Gastroesophageal sphincter (tissue), 4 donors: ENCODE results near the gene SAC3D1. TPM values are rescaled to one million over a fixed set of nuclear protein-coding genes. Genes with fewer than 3 reads are reported as not detected.
"Not testable (repeated sequence)": the region's sequence is repeated elsewhere in the genome, so short reads cannot be mapped to it uniquely, and the experiment has no call there.

Source experiments
- ATAC-seq: fragments of 150-250 bp; one replicate; pipeline ENCODE4 v1.9.1; 2016; ENCODE audit warnings: mild to moderate bottlenecking, moderate library complexity
- H3K27ac ChIP-seq, 4 donors: fragments of 200-600 bp; sonication (generic) in 3 of 4; 1 replicate in 3 of 4; 2 replicates in 1 of 4; pipeline ENCODE4 v1.5.1; 2016 to 2019
- H3K27me3 ChIP-seq: fragments of 200-600 bp; sonication (generic); one replicate; pipeline ENCODE4 v1.5.1; 2019
- H3K36me3 ChIP-seq, 2 donors: fragments of 200-600 bp; sonication (generic); one replicate each; pipeline ENCODE4 v1.5.1; 2019; ENCODE audit warnings: control low read depth in 1 of 2
- H3K4me1 ChIP-seq, 3 donors: fragments of 200-600 bp; sonication (generic); 1 replicate in 2 of 3; 2 replicates in 1 of 3; pipeline ENCODE4 v1.5.1; 2016 to 2019; ENCODE audit warnings: control low read depth in 2 of 3
- H3K4me3 ChIP-seq, 2 donors: fragments of 200-600 bp; sonication (generic); one replicate each; pipeline ENCODE4 v1.5.1; 2019; ENCODE audit warnings: mild to moderate bottlenecking in 1 of 2, moderate library complexity in 1 of 2
- H3K9me3 ChIP-seq, 3 donors: fragments of 200-600 bp; sonication (generic); one replicate each; pipeline ENCODE4 v1.5.1; 2017 to 2019; ENCODE audit warnings: control low read depth in 2 of 3
- CTCF ChIP-seq, 4 experiments: fragments of 200-600 bp in 2 of 4; fragments of 450-650 bp in 2 of 4; sonication (generic) in 1 of 4; IDR thresholded peaks; one replicate each; pipeline ENCODE4 v1.5.1; 2017 to 2019; ENCODE audit warnings: antibody characterized with exemption in 4 of 4, mild to moderate bottlenecking in 2 of 4, moderate library complexity in 2 of 4
- EP300 ChIP-seq: sonication (generic); formaldehyde crosslinking; IDR thresholded peaks from one replicate; pipeline ENCODE4 v1.6.1; 2017; ENCODE audit warnings: antibody characterized with exemption, mild to moderate bottlenecking
- POLR2A ChIP-seq, 2 donors: fragments of 450-650 bp; IDR thresholded peaks; one replicate each; pipeline ENCODE4 v1.6.1; 2017; ENCODE audit warnings: antibody characterized with exemption in 2 of 2, mild to moderate bottlenecking in 2 of 2, moderate library complexity in 1 of 2
- POLR2AphosphoS5 ChIP-seq: sonication (generic); formaldehyde crosslinking; IDR thresholded peaks from one replicate; pipeline ENCODE4 v1.6.1; 2017; ENCODE audit warnings: antibody characterized with exemption
- WGBS, 2 donors: methylation state at CpG; one replicate each; pipeline ENCODE4 v1.1.5; 2018; ENCODE audit warnings: low coverage in 1 of 2; 5-methylcytosine and 5-hydroxymethylcytosine counted together
- total RNA-seq, 4 donors: library from RNA; depleted of rRNA; stranded (reverse); fragments of >200 nt; gene quantifications; one replicate each; pipeline ENCODE4 v1.1.0, GENCODE V29; 2016

SAC3D1 gene
- total RNA-seq, 4 donors from 2014 or later, result 4.7 to 13.6 (median 12.7) TPM

DNA sequence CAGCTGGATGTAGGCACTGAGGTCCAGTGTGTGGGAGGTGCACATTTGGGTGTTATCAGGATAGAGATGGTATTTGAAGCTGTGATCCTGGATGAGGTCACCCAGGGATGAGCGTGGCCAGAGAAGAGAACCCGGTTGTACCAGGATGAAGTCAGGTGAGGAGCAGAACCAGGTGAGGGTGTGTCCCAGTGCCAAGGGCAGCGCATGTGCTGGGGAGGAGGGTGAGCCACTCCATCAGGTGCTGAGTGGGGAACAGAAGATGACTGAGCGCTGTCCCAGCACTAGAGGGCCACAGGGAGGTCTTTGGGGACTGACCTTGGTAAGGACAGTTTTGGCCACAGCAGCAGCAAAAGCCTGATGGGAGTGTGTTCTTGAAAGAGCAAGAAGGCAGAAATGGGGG, 24.3 kb upstream of the SAC3D1 start:
- no peak for ATAC-seq

DNA sequence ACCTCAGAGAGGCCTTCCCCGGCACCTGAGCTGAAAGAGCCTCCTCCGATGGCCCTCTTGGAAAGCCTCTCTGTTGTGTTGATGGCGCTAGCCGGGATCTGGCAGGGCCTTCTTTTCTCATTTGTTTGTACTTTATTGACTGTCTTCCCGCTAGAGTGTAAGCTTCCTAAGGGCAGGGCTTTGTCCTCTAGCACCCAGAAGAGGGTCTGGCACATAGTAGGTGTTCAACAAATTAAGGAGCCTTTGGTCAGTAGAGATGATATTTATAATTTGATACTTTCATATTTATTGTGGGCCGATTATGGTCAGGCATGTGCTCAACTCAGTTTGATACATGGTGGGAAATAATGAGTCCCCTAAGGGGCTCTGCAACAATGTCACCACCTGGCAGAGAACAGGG, 23.1 kb upstream of the SAC3D1 start:
- 94 to 96% methylated on average over 4 of the region's 6 CpGs for WGBS, 2 donors
- H3K36me3 ChIP-seq, result peaks cover 0 to 55% of the 10 kb centered on the region in 2 donors

More for the DNA sequence above, 24.3 kb upstream of the SAC3D1 start:
- WGBS, 2 donors, result 93% methylated on average over 4 of the region's 4 CpGs; no CpG with 5 or more reads in 1 of the 2 donors
- peaks cover 0 to 41% (median 10%) of the 10 kb centered on the region in 3 donors for H3K4me1 ChIP-seq
- H3K4me3 ChIP-seq, result no peak overlapping the region
- peaks cover 0 to 43% of the 10 kb centered on the region in 2 donors for H3K36me3 ChIP-seq
- TF ChIP-seq CTCF (IDR thresholded peaks at IDR 0.05), result no peak
- TF ChIP-seq EP300, result no peak
- TF ChIP-seq POLR2AphosphoS5, result no peak
- no peak for TF ChIP-seq POLR2A (IDR thresholded peaks at IDR 0.05)
- no peaks in the 10 kb centered on the region for H3K9me3 ChIP-seq
- H3K27ac ChIP-seq, result no peak overlapping the region
- no peaks in the 10 kb centered on the region for H3K27me3 ChIP-seq

GRCh38 chr11:65019824-65020223, 21.2 kb upstream of the SAC3D1 start:
- H3K36me3 ChIP-seq, result peaks cover 0 to 57% of the 10 kb centered on the region in 2 donors
- no peaks in the 10 kb centered on the region for H3K27me3 ChIP-seq
- TF ChIP-seq CTCF (IDR thresholded peaks at IDR 0.05) (no peak), POLR2AphosphoS5 (no peak), EP300 (no peak), POLR2A (IDR thresholded peaks at IDR 0.05) (no peak)
- no peaks in the 10 kb centered on the region for H3K9me3 ChIP-seq
- 76 to 93% methylated on average over 2 to 5 of the region's 7 CpGs for WGBS, 2 donors
- peaks cover 0 to 29% (median 5%) of the 10 kb centered on the region in 3 donors for H3K4me1 ChIP-seq
- H3K4me3 ChIP-seq, result no peak overlapping the region
- ATAC-seq, result no peak
- H3K27ac ChIP-seq, result no peak overlapping the region

More for the DNA sequence above, 23.1 kb upstream of the SAC3D1 start:
- peaks cover 0 to 38% (median 10%) of the 10 kb centered on the region in 3 donors for H3K4me1 ChIP-seq
- TF ChIP-seq POLR2A (IDR thresholded peaks at IDR 0.05), result no peak
- TF ChIP-seq POLR2AphosphoS5, result no peak
- no peak for TF ChIP-seq EP300
- no peak for TF ChIP-seq CTCF (IDR thresholded peaks at IDR 0.05)
- no peaks in the 10 kb centered on the region for H3K27me3 ChIP-seq
- H3K27ac ChIP-seq, result no peak overlapping the region
- H3K4me3 ChIP-seq, result no peak overlapping the region
- H3K9me3 ChIP-seq, result no peaks in the 10 kb centered on the region
- ATAC-seq, result no peak

DNA sequence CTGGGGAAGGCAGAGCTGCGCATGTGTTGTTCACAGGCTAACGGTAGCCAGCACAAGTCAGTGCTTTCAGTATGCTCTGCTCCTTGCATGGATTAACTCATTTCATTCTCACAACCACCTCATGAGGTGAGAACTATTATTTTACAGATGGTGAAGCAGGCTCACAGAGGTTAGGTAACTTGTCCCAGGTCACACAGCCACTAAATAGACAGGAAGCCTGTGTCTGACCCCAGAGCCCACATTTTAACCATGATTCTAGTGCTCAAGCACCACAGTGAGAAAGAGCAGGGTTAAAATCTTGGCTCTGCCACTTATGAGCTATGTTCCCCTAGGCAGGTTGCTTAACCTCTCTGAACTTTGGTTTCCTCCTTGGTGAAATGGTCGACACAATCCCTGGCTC, 20.0 kb upstream of the SAC3D1 start:
- no peak for TF ChIP-seq CTCF (IDR thresholded peaks at IDR 0.05)
- WGBS, 2 donors, result 72 to 89% methylated on average over 2 to 3 of the region's 3 CpGs
- no peaks in the 10 kb centered on the region for H3K9me3 ChIP-seq
- H3K4me1 ChIP-seq, result peaks cover 0 to 17% (median 0%) of the 10 kb centered on the region in 3 donors
- no peak for ATAC-seq
- no peak overlapping the region for H3K4me3 ChIP-seq
- H3K27me3 ChIP-seq, result no peaks in the 10 kb centered on the region
- H3K27ac ChIP-seq, result no peak overlapping the region
- H3K36me3 ChIP-seq, result peaks cover 0 to 57% of the 10 kb centered on the region in 2 donors

GRCh38 chr11:65021509-65021908, 19.5 kb upstream of the SAC3D1 start:
- Histone ChIP-seq H3K9me3 (no peaks in the 10 kb centered on the region), H3K27ac (no peak overlapping the region), H3K4me1 (peaks cover 0 to 12% (median 0%) of the 10 kb centered on the region in 3 donors), H3K27me3 (no peaks in the 10 kb centered on the region), H3K36me3 (peaks cover 0 to 57% of the 10 kb centered on the region in 2 donors), H3K4me3 (no peak overlapping the region)
- no peak for ATAC-seq
- TF ChIP-seq CTCF (IDR thresholded peaks at IDR 0.05) (no peak), POLR2AphosphoS5 (no peak), EP300 (no peak), POLR2A (IDR thresholded peaks at IDR 0.05) (no peak)
- WGBS, 2 donors, result 76% methylated on average over 2 of the region's 11 CpGs; no CpG with 5 or more reads in 1 of the 2 donors

DNA sequence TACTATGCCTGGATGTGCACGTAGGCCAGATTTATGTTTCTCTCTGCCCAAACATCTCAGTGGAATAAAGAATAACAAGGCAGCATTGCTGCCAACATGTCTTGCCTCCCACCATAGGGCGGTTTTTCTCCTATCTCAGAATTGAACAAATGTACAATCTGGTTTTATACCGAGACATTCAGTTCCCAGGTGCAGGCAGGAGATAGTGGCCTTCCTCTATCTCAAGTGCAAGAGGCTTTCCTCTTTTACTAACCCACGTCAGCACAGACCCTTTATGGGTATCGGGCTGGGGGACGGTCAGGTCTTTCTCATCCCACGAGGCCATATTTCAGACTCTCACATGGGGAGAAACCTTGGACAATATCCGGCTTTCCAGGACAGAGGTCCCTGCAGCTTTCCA, 17.5 kb upstream of the SAC3D1 start:
- peaks cover 0 to 14% (median 0%) of the 10 kb centered on the region in 3 donors for H3K4me1 ChIP-seq
- not testable (repeated sequence) for ATAC-seq, H3K27ac ChIP-seq, H3K4me3 ChIP-seq, H3K9me3 ChIP-seq, H3K27me3 ChIP-seq
- H3K36me3 ChIP-seq, result peaks cover 0 to 46% of the 10 kb centered on the region in 2 donors
- 74 to 84% methylated on average over 8 of the region's 8 CpGs for WGBS, 2 donors
